ENCODE results near the gene COPB2.

- TF ChIP-seq, protein P1, sequence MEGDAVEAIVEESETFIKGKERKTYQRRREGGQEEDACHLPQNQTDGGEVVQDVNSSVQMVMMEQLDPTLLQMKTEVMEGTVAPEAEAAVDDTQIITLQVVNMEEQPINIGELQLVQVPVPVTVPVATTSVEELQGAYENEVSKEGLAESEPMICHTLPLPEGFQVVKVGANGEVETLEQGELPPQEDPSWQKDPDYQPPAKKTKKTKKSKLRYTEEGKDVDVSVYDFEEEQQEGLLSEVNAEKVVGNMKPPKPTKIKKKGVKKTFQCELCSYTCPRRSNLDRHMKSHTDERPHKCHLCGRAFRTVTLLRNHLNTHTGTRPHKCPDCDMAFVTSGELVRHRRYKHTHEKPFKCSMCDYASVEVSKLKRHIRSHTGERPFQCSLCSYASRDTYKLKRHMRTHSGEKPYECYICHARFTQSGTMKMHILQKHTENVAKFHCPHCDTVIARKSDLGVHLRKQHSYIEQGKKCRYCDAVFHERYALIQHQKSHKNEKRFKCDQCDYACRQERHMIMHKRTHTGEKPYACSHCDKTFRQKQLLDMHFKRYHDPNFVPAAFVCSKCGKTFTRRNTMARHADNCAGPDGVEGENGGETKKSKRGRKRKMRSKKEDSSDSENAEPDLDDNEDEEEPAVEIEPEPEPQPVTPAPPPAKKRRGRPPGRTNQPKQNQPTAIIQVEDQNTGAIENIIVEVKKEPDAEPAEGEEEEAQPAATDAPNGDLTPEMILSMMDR (IDR thresholded peaks at IDR 0.05), result no peak
- TF ChIP-seq POLR2AphosphoS5 (IDR thresholded peaks at IDR 0.05) (no peak), POLR2A (IDR thresholded peaks at IDR 0.05) (no peak), EP300 (IDR thresholded peaks at IDR 0.05) (no peak)
These were observed 72.2 kb downstream of the COPB2 start for GRCh38 chr3:139317215-139317614.
